GM03348 (cell line): ENCODE measurements around the gene C5orf63.
"Not testable (repeated sequence)": the region's sequence is repeated elsewhere in the genome, so short reads cannot be mapped to it uniquely, and the experiment has no call there.

Experiments used
- DNase-seq: peaks from one replicate; pipeline ENCODE4 v3.0.0; 2012; ENCODE audit warnings: low spot score

C5orf63 gene

DNA sequence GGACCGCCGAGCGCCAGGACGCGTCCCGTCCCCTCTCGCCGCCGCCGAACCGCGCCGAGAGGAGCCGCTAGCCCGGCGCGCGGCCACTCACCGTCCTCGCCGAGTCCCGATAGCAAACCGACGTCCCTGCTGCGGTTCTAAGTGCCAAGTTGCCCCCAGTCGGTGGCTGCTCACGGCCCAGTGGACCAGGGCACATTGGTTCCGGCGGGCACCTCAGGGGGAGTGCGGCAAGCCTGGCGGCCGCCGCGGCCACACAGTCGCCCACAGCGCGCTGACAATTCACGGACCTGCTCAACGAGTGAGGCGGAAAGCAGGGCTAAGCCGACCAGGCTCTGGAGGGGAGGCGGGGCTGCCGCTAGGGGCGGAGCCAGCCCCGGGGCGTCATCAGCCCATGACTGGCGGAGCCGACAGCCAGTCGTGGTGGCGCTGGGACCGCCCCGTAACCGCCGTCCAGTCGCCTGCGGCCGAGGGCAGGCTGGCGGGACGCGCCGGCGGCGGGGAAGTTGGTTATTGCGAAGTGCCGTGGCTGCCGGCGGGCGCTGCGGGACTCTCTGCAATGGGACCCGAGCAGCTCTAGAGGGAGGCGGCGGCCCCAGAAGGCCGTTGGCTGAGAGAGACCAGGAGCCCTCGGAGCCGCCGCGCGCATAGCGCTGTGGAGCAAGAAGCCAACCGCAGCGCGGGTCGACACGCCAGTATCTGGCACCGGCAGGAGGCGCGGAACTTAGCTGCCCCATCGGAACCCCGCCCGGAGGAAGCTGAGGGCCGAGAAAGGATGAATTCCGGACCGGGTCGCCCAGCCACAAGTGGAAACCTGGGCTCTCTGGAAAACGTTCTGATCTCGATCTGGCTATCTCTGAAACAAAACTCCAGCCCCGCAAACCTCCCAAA is 42.8 kb downstream of the C5orf63 start, which contains the start of gene MARCHF3:
Gene MARCHF3 (minus strand): TSS at position 300 of the 888 bp plus-strand sequence. CDS start 112,387 bp downstream, outside the sequence.
- DNase-seq, result peak; percentile 99

- peak; percentile 71 for DNase-seq
Observed at GRCh38 chr5:127029581-127030258, 43.6 kb downstream of the C5orf63 start.

DNA sequence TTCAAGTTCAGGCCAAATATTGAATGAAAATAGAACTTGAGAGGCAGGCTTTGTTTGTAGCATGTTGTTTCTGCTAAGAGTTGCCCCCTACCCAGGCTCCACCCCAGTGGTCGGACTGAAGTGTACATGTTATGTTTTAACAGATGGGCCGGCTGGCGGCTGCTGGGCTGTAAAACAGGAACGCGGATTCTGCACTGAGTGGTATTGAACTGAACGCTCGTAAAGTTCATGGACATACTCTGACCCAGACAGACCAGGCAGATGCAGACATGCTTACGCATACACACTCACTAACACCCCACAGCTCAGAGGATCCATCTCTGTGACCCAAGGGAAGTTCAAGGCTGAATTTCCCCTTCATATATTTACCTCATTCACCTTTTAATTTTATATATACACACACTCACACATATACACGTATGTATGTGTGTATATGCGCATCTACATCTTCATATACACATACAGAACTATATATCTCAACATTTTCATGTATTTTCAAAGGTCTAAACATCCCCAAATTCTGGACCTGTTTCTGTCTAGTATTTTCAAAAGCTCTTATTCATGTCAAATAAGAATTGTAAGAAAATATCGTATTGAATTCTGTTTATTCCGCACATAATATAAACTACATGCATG is 44.4 kb downstream of the C5orf63 start:
- no peak for DNase-seq

- no peak for DNase-seq
Observed at GRCh38 chr5:127027539-127027938, 45.8 kb downstream of the C5orf63 start.

DNA sequence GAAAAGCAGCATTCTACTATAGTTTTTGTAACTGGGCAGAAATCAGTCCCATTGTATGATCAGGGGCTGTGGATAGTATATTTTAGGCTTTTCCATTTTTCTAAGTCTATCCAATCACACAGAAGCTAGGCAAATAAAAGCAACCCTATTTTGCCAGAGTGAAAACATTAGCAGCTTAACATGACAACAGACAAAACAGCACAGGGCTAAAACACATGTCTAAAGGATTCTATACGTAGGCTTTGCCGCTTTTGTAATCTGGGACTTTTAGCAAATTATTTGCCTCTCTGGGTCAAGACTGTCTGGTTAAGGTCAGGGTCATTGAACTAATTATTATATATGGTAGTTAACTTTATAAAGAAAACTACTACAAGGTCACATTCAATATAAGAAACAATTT is 47.1 kb downstream of the C5orf63 start:
- no peak for DNase-seq

DNA sequence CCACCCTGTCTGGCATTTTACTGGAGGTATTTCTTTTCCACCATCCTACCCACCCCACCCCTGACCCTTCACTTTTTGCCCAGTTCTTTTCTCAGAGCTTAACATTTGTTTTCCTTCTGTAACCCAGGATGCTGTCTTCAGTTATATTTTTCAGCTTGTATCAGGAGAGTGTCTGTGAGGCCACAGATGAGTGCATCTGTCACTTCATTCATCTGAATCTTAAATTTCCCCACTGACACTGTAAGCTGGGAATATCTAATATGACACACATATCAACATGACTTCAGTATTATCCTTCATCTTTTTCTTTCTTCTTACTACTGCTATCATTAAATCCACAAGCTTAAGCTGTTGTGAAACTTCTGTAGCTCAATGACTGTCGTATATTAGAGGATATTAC is 47.8 kb downstream of the C5orf63 start:
- DNase-seq, result no peak

DNA sequence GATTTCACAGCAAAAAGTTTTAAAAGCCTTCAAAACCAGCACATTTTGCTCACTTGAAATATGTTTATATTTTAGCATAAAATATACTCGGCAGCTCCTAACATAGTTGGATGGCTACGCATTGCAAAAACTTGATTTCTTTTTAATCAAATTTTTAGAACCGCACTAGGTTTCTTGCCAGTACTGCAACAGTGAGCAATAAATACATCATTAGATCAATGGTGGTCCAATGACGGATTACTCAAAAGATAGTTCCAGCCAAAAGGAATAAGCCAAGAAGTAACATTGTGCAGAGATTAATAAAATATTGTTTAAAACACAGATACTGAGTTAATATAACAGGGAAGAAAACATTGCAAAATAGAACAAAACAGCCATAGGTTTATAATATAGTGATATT is 48.5 kb downstream of the C5orf63 start:
- DNase-seq, result no peak

- DNase-seq, result not testable (repeated sequence)
Observed at GRCh38 chr5:127023552-127024191, 49.6 kb downstream of the C5orf63 start.

DNA sequence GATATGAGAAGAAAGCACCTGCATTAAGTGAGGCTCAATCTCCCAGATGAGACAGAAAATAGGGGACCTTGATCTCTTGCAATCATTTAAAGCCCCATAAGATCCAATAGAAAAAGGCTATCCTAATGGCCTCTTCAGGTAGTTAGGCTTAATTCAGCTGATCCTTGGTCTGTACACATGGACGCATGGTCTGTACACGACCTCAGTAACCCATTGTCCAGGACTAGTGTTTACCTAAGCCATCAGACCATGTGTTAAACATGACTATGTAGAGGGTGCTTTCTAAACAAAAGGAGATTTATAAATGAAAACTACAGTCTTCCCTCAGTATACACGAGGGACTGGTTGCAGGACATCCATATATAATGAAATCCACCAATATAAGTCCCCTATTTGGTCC is 50.5 kb downstream of the C5orf63 start:
- DNase-seq, result no peak

- no peak for DNase-seq
Observed at GRCh38 chr5:127019928-127020327, 53.4 kb downstream of the C5orf63 start.

GRCh38 chr5:127016722-127017121 is 56.6 kb downstream of the C5orf63 start:
- not testable (repeated sequence) for DNase-seq

- no peak for DNase-seq
Observed at GRCh38 chr5:127015716-127016115, 57.6 kb downstream of the C5orf63 start.

- DNase-seq, result no peak
Observed at GRCh38 chr5:127014573-127014972, 58.7 kb downstream of the C5orf63 start.

DNA sequence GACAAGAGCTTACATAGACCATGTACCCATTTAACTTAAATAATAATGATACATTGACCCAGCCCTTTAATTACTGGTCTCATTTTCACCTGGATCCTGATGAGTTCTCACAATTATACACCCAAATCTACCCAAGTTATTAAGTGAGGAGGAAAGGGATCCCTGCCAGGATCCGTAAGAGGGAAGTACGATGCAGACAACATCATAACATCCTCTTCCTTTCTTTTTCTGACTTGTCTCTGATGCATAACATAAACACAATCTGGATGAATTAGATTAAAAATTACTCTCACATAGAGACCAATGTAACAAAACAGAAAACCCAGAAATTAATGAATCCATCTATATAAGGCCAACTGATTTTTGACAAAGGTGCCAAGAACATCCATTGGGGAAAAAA is 59.9 kb downstream of the C5orf63 start:
- no peak for DNase-seq

DNA sequence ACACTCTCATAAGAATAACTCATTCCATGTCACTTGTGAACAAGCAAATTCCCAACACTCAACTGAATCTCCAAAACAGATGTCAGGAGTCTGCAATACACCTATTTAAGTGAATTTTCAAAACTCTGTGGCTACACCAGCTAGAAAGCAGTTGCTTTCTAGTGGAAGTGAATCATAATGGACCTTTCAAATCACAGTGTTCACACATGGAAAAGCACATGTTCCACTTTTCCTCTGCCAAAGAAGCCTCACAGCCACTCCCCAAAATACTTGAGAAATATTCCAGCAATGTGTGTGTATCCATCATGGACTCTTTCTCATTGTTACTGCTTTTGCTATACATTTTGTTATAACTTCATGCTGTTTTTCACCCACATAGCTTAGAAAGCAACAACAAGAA is 60.4 kb downstream of the C5orf63 start:
- DNase-seq, result peak; percentile 51

- DNase-seq, result no peak
Observed at GRCh38 chr5:127011961-127012644, 61.2 kb downstream of the C5orf63 start.

DNA sequence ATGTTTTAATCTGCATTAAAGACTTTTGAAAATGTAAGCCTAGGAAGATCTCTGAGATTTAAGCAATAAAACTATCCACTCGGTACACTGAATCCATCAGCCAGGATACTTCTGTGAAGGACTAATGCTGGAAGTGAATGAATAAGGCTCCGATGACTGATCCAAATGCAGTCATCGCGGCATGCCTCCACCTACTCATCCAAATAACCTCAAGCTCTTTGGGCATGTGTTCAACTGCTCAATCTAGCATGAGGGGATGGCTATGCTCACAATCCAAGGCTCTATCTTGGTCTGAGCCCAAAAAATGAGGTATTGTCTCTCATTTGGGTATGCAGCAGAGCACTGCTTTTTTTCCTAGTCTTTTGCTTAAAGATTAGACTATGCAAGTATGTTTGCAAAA is 62.1 kb downstream of the C5orf63 start:
- peak; percentile 73 for DNase-seq

GRCh38 chr5:127010362-127010761 is 62.9 kb downstream of the C5orf63 start:
- peak; percentile 36 for DNase-seq

DNA sequence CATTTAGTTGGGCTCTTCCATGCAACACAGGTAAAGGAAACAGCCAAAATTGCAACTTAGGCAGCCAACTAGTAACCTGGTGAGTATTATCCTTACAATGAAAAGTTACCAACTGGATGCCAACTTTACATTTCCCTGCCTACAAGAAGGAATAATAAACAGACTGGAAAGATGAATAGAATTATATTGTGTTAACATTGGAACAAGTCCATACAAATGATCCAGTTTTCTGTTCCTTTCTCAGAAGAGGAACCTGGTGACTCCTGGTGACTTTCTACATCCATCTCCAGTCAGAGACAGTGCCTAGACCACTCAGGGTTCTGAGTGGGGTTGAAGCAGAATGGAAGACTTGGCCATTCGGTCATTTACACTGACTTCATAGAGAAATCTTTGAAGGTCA is 63.5 kb downstream of the C5orf63 start:
- no peak for DNase-seq

DNA sequence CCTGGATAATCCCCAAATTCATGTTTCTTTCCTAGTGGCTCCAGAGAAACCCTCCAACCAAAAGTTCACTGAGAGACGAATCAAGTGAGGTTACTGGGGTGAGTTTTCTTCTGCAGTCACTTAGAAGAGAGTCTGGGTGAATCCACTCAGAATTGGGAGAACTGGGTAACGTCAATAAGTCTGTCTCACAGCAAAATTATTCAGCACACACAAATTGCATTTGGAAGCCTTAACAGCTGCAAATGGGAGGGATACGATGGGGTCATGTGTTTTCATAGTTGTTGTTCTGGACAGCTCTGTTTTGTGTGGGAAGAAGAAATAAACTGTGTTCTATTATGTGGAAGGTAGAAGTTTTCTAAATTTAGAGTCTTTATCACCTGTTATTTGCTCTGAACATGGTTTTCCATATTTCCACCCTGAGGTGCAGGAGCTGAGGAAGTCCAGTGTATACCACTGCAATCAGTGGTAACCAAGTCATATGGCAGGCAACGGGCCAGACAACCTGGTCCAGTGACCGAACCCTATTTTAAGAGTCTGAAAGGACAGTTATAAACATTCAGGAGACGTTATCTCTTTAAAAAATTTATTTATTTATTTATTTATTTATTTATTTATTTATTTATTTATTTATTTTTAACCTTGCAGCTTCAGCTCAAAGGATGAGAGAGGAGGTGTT is 64.9 kb downstream of the C5orf63 start:
- DNase-seq, result no peak

DNA sequence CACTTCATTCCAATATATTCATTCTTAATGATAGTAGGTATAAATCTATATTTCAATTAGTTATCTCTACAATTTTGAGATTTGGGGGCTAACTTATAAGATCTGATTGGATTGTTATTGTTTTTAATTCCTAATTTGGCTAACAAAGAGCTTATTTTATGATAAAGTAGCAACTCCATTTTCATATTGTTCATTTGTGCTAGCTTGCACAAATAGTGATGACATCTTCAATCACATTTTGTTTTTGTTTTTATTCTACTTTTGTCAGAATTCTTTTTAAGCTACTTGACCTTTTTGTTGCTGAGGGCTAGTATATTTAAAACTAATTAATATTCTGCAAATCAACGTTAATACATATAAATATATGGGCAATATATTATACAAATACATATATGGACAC is 65.8 kb downstream of the C5orf63 start:
- no peak for DNase-seq
